Upper lobe of left lung (tissue), 4 donors: ENCODE measurements around the gene ANKHD1.

Experiments
- EP300 ChIP-seq, 4 donors: sonication (generic); formaldehyde crosslinking; IDR thresholded peaks; one replicate each; pipeline ENCODE4 v1.5.1; 2017; ENCODE audit warnings: antibody characterized with exemption in 4 of 4, control low read depth in 2 of 4
- POLR2A ChIP-seq, 4 donors: fragments of 450-650 bp; IDR thresholded peaks; one replicate each; pipeline ENCODE4 v1.5.1; 2016 to 2017; ENCODE audit warnings: antibody characterized with exemption in 4 of 4, mild to moderate bottlenecking in 2 of 4
- POLR2AphosphoS5 ChIP-seq, 2 donors: sonication (generic); formaldehyde crosslinking; IDR thresholded peaks; one replicate each; pipeline ENCODE4 v1.5.1; 2017; ENCODE audit warnings: antibody characterized with exemption in 2 of 2
- TF ChIP-seq, protein P1 (sequence below), 6 experiments: fragments of 450-650 bp in 4 of 6; fragments of 200-600 bp in 2 of 6; sonication (generic) in 2 of 6; IDR thresholded peaks; one replicate each; pipeline ENCODE4 v1.5.1; 2016 to 2019; ENCODE audit warnings: antibody characterized with exemption in 6 of 6

DNA sequence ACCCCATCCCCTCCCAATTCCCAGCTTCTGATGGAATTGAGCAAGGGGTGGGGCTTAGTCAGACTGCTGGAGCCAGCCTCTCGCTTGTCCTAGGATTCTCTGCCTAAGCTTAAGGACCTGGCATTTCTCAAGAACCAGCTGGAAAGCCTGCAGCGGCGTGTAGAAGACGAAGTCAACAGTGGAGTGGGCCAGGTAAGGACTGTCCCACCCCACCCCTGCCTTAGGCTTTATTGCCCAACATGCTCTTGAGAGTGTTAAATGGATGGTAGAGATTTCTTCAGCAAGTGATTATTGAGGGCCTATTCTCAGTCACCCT, 164.1 kb downstream of the ANKHD1 start:
- TF ChIP-seq, protein P1, sequence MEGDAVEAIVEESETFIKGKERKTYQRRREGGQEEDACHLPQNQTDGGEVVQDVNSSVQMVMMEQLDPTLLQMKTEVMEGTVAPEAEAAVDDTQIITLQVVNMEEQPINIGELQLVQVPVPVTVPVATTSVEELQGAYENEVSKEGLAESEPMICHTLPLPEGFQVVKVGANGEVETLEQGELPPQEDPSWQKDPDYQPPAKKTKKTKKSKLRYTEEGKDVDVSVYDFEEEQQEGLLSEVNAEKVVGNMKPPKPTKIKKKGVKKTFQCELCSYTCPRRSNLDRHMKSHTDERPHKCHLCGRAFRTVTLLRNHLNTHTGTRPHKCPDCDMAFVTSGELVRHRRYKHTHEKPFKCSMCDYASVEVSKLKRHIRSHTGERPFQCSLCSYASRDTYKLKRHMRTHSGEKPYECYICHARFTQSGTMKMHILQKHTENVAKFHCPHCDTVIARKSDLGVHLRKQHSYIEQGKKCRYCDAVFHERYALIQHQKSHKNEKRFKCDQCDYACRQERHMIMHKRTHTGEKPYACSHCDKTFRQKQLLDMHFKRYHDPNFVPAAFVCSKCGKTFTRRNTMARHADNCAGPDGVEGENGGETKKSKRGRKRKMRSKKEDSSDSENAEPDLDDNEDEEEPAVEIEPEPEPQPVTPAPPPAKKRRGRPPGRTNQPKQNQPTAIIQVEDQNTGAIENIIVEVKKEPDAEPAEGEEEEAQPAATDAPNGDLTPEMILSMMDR (IDR thresholded peaks at IDR 0.05), result no peak
- TF ChIP-seq EP300 (IDR thresholded peaks at IDR 0.05) (peak in 1 of 4 donors; percentile 65), POLR2A (IDR thresholded peaks at IDR 0.05) (peak in 1 of 4 donors; percentile 32), POLR2AphosphoS5 (IDR thresholded peaks at IDR 0.05) (peak; percentile 34 to 42)
